ENCODE data around the gene MAPRE2.

MAPRE2 gene

GRCh38 chr18:35063875-35064690 lies 22.9 kb downstream of the MAPRE2 start:
- no peak for DNase-seq

DNA sequence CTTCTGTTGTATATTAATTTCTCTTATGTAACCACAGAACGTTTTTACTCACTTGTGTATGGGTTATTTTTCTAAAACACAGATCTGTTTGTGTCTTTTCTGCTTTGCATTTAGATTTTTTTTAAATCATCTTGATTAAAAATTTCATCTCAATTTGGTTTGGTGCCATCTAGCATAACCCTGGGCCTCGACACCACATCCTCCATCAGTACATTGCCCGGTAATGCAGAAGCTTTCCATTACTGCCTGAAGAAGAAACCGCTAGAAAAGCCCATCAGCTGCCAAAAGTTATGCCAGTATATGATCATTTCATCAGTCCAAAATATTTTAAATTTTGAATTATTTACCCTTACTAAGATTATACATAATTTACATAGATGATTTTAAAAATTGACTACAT lies 26.2 kb downstream of the MAPRE2 start:
- no peak for DNase-seq

GRCh38 chr18:35071819-35072247 lies 30.6 kb downstream of the MAPRE2 start:
- no peak for DNase-seq

DNA sequence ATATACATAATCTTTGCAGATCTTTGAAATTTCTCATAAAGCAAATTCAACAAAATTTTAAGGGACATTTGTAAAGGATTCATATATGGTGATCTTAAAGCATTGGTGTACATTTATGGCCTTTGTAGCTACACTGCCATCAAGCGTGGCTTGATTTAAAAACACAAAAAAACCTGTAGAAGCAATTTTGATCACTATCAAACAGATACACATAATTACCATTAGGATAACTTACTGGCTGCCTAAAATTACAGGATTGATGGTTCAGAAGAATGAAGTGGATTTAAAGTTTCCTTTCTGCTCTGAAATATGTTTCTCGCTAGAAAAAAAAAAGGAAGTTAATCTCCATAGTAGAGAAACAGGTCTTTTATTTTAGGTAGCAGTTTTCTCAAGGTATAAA lies 31.4 kb downstream of the MAPRE2 start:
- DNase-seq: no peak

DNA sequence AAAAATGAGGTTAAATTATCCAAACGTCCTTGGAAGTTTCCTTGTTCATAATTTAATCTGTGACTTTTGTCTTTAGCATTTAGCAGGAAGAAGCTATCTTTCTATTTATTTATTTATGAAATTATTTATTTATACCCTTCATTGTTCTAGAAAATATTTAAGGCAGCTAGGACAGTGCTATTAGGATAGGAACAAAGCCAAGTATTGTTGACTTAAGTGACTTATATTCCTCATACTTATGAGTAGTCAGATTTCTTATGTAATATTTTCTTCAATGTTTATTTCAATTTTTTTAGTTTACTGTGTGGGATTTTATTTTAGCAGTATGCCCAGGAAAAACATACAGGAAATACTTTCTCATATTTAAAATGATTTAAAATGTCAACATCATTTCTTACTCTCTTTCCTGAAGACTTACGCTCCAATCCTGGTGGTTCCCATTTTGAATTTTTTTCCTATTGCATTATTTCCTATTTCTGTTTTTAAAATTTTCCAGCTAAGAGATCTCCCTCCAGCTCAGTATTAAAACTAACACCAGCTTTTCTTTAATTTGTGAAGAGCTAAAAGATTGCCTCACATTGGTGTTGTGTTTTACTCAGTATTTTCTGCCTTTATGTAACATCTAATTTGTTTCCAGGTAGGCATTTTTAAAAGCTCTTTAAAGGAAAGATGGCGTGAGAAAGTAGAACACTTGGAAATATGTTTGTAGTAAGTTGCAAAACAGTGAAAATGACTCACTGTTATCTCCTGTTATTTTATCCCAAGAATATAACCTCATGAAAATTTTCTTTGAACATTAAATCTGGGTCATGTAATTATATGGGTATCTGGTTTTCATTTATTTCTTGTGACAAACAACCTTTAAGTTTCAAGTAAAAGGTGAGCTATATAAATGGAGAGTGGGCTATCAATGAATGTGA lies 32.2 kb downstream of the MAPRE2 start:
- DNase-seq: no peak

DNA sequence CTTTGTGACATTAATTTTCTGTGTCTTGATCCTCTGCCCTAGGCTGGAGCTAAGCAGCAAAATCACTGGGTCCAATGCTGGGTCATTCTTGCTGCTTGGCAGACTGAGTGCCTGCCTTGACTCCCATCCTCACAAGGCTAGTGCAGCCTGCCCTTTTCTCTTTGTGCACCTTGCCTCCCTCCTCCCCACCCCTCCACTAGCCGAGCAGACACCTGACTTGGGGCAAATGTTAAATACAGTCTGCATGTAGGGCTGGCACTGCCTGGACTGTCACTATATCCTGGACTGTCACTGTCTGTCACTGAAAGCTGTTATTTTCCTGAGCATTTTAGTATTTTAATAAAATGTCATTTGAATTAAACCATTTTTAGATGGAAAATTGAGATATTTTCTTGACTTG lies 33.4 kb downstream of the MAPRE2 start:
- no peak for DNase-seq

GRCh38 chr18:35075132-35075531 lies 33.9 kb downstream of the MAPRE2 start:
- no peak for DNase-seq

- peak; percentile 40 for DNase-seq
These were observed 35.1 kb downstream of the MAPRE2 start for GRCh38 chr18:35076135-35076924.

GRCh38 chr18:35077937-35078336 lies 36.7 kb downstream of the MAPRE2 start:
- no peak for DNase-seq

DNA sequence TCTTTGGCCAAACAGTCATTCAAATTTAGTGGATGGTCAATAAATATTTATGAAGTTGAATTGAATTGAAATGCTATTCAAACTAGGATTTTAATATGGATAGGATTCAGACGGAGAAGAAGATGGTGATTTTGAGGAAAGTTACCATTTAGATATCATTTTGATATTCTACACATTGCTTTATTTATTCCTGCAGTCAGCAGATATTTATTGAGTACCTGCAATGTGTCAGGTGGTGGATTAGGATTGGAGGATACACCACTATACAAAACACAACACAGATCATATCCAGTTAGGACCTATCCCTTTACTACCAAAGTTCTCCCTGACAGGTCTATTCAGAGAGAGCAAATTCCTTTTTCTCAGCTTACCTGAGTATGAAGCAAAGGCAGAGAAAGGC lies 38.8 kb downstream of the MAPRE2 start:
- DNase-seq: no peak

GRCh38 chr18:35083174-35083712 lies 42.0 kb downstream of the MAPRE2 start:
- no peak for DNase-seq

GRCh38 chr18:35084494-35085449 lies 43.6 kb downstream of the MAPRE2 start:
- DNase-seq: no peak

DNA sequence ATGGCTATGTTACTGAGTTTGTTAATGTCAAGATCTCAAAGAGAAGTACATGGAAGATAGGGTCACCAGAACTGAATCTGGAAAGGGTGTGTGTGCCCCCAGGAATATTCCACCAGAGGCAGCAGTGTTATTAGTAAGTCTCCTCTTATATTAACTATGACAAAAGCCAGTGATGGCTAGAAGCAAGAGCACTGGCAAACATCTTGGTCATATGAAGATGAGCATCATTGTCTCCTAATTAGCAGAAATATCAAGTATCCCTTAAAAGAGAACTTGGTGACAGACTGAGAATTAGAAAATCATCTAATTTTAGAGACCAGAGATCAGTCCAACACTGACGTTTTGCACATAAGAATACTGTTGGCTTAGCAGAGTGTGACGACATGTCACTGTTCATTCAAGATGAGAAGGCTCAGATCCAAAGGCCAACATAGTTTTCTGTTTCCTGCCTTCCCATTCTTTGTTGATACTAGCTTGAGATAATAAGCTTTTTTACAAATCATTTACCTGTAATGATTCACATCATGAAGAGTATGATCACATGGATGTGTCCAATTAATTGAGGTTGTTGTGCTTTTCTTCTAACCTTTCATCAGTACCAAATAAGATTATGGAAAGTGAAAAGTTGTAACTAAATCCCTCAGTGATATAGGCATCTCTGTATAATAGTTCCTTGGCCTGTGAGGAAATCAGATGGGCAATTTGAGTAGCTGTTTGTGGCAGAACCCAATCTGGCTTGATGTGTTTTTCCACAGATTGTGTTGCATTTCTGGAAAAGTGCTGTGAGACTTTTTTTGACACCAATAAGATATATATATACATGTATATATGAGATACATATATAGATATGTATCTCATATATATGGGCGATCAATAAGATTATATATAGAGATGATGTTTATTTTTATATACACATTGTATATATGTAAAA lies 44.5 kb downstream of the MAPRE2 start:
- DNase-seq: no peak

DNA sequence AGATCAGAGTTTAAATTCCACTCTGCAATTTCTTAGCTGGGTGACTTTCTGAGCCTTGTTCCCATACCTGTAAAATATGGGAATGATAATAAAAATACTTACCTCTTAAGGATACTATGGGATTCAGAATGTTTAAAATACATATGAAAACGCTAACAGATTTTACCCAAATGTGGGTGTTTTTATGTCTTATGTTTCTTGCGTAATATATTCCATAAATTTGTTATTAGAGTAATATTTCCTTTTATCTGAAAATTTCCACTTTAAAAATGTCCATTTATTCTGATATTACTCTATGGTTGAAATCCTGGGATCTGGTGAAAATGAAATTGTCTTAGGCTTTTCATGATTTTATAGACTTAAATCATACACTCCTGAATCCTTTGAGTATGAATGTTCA lies 45.5 kb downstream of the MAPRE2 start:
- no peak for DNase-seq

DNA sequence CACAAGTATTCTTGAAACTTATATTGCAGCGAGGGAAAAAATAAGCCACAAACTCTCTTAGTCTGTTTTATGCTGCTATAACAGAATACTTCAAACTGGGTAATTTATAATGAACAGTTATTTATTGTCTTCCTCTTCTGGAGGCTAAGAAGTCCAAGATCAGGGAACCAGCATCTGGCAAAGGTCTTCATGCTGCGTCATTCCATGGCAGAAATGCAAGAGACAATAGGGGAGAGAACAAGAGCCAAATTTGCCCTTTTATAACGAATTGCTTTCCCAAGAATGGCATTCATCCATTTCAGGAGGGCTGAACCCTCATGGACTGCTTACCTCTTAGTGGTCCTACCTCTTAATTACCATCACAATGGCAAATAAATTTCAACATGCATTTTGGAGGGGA lies 46.5 kb downstream of the MAPRE2 start:
- no peak for DNase-seq

GRCh38 chr18:35088921-35089320 lies 47.7 kb downstream of the MAPRE2 start:
- no peak for DNase-seq

- no peak for DNase-seq
These were observed 48.2 kb downstream of the MAPRE2 start for GRCh38 chr18:35089382-35089781.

DNA sequence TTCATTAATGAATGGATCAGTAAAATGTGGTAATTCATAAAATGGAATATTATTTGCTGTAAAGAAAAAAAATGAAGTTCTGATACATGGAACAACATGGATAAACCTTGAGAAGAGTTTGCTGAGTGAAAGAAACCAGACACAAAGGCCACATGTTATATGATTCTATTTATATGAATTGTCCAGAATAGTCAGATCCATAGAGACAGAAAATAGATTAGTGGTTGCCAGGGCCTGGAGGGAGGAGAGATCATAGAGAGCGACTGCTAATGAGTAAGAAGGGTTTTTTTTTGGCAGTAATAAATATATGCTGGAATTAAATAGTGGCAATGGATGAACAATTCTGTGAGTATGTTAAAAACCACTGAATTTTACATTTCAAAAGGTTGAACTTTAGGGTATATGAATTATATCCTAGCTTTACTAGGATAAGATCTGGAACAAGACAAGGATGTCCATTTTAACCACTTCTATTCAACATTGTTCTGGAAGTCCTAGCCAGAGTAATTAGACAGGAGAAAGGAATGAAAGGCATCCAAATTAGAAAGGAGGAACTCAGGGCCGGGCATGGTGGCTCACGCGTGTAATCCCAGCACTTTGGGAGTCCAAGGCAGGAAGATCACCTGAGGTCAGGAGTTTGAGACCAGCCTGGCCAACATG lies 48.8 kb downstream of the MAPRE2 start:
- no peak for DNase-seq

GRCh38 chr18:35091841-35092240 lies 50.6 kb downstream of the MAPRE2 start:
- no peak for DNase-seq

Measured in eye (tissue), 1 donor.